GM04503 (cell line): Measurements from ENCODE around the gene F7.

Experiments
- DNase-seq: peaks from one replicate; pipeline ENCODE4 v3.0.0-alpha.2; 2012; ENCODE audit warnings: low read depth

The F7 gene

DNA sequence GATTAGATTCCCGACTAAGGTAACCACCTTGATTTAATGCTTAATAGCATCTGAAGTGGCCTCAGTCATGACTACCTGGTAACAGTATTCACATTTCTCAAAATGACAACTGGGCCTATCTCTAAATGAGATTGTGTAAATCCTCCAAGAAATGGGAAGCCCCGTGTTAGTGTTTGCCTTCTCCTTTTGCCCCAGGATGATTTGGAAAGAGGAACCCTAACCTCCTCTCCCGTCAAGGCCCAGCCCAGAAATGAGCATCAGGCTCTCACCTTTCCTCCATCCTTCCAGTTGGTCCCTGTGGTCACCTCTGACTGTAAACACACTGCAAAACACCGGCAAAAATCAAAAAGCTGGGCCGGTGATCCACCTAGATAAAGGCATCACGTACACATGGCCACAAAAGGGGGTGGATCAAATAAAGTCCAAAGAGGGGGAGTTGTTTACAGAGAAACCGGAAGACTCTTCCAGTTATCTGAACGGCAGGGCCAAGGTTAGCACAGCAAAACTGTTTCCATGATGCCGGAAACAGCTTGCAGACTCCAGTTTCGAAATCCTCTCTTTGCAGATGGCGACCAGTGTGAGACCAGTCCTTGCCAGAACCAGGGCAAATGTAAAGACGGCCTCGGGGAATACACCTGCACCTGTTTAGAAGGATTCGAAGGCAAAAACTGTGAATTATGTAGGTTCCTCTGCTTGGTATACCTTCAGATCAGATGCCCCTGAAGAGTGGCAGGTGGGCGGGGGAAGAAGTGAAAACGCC, 33.4 kb downstream of the F7 start:
- no peak for DNase-seq

DNA sequence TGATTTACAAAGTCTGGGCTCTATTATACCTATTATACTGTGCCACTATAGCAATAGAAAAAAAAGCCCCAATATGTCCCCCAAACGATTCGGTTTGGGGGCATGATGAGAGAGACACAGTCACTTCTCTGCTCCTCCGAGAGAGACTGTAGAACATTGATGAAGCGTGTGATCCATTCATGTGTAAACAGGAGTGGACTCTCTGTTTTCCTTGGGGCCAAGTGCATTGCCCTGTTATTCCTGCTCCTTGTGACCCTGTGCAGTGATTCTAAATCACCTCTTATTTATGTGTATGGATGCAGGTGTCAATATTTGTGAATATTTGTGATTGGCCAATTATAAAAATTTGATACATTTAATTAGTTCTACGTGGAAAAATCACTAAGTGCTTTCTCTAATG, 34.0 kb downstream of the F7 start:
- no peak for DNase-seq

DNA sequence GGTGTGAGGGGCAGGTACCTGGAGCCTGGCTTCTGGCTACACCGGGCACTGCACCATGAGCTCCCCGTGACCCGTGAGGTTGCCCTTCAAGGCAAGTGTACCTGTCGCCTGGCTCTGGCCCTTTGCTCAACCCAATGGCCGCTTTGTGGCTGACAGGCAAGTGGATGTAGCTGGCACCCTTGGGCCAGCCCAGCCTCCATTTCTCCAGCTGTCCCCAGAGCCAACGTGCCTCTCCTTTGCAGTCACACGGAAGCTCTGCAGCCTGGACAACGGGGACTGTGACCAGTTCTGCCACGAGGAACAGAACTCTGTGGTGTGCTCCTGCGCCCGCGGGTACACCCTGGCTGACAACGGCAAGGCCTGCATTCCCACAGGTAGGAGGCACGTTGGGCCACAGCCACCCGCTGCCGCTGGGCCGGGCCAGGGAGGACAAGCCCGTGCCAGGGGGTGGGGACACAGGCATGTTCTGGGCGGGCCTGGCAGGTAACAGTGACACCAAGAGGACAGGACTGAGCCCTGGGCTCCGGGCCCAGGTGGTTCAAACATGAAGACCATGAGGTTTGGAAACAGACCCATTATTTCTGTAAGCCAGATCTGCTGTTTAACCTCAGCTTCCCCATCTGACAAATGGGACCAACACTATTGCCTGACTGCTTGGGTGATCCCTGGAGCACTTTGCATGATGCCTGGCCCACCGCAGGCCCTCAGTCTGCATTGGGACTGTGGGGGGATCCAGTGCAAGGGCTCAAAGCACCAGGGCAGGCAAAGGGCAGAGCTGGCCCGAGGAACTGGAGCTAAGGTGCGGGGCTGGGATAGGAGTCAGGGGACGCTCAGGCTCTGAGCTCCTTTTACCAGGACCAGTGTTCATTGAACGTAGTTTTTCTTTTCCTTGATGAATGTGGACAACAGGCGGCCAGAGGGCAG, 35.3 kb downstream of the F7 start:
- DNase-seq: no peak

DNA sequence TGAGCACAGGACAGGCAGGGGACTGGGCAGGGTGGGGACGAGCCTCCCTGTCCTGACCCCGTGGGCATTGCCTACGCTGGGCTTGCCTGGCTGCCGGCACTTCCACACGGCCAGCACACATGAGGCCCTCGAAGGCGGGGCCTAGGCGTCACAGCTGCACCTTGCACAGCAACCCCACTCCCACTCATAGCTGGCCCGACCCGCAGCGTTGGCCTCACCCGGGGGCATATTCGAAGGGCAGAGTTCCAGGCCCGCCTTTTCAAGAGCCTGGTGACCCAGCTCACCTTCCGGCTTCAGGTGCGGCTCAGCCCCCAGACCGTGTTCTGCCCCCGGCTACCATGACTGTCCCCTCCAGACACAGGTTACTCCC, 36.0 kb downstream of the F7 start:
- DNase-seq: no peak

DNA sequence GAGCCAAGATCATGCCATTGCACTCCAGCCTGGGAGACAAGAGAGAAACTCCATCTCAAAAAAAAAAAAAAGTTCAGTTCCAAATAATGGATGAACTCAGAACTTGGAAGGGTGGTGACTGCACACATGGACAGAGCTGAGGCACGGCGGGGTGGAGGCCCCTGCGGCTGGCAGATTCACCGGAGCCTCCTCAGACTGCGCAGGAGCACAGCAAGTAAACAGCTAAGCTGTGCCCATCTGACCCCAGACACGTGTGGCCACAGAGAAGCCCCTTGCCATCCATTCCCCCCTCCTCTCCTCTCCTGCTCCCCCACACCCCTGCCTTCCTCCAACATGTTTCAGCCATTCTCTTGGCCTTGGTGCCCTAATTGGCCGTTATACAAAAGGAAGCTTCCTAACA, 37.3 kb downstream of the F7 start:
- DNase-seq: no peak

DNA sequence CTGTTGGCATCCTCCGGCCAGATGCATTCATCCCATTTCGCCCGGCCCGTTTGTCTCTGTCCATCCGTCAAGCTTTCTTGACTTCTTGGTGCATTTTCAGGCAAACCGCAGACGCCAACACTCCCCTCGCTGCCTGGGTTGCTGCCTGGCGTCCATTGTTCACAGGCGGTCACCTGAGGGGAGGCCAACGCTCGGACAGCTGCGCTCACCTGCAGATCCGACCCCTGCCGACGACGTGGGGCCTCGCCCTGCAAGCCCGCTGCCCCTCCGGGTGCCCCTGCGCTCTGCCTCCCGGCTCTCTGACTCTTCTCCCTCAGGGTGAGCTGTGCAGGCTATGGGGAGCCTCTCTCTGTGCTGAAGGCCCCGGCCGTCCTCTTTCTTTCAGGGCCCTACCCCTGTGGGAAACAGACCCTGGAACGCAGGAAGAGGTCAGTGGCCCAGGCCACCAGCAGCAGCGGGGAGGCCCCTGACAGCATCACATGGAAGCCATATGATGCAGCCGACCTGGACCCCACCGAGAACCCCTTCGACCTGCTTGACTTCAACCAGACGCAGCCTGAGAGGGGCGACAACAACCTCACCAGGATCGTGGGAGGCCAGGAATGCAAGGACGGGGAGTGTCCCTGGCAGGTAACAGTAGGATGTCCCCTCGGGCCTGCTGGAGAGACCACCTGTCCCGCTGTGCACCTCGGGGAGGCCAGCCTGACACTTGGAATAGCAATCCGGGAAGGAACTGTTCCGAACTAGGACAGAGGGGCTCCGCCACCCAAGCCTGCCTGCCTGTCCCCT, 38.1 kb downstream of the F7 start:
- DNase-seq: no peak

DNA sequence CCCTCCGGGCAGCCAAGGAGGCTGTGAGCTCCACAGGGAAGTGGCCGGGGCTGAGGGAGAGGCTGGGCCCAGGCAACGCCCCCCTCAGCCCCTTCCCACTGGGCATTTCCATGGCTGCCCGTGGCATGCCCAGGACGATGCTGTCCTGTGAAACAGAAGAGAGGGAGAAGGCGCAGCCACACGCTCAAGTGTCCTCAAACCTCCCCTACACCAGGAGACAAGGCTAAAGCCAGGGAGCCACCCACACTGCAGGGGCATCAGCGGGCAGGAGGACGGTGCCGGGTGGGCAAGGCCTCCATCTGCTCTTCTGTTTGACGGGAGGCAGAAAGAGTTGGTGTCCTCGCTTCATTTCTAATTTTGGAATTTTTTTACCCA, 38.7 kb downstream of the F7 start:
- no peak for DNase-seq

DNA sequence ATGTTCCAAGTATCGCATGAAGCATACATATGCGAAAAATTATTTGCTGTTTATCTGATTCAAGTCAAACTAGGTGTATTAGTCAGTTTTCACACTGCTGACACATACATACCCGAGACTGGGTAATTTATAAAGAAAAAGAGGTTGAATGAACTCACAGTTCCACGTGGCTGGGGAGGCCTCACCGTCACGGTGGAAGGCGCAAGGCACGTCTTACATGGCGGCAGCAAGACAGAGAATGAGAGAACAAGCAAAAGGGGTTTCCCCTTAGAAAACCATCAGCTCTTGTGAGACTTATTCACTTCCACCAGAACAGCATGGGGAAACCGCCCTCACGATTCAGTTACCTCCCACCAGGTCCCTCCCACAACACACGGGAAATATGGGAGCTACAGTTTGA, 39.9 kb downstream of the F7 start:
- no peak for DNase-seq

DNA sequence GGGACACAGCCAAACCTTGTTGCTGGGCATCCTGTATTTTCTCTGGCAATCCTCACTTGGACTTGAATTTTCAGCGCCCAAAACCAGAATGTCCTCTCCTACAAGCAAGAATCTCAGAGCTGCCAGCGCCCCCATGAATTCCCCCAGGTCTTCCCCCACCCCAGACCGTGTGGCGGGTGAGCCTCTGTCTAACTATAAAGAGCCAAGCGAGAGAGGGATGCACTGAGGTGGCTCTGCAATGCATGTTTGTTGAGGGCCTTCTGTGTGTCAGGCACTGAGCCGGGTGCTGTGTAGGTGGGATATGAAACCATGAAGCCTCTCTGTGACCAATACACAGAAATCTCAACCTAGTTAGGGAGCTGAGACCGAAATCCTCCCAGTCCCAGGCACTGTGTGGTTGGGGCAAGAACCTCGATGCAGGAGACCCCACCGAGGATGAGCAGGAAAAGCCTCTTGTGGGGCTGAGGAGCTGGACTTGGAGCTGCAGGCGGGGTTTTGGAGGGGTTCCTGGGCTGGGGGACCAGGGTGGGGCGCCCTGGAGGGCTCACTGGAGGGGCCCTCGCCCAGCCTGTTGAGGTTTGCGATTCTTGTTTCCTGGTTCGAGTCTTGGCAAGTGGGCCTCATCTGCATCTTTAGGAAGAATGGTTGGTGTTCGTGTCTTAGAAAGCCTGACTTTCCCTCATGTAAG, 40.5 kb downstream of the F7 start:
- no peak for DNase-seq

DNA sequence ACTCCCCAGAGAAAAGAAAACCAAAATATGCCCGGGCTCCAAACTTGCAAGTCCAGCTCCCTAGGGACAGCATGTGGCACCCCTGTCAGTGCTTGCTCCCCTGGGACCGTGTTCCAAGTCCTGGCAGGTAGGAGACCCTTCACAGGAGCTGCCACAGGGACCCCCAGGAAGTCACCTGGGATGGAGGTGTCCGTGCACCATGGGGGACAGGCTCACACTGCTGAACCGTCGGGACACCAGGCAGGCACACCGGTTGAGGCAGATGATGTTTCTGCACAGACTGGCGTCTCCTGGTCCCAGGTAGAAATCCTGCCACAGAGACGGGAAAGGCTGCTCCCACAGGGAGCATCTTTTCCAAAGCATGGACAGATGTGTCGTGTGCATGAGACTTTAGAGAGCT, 41.2 kb downstream of the F7 start:
- no peak for DNase-seq

DNA sequence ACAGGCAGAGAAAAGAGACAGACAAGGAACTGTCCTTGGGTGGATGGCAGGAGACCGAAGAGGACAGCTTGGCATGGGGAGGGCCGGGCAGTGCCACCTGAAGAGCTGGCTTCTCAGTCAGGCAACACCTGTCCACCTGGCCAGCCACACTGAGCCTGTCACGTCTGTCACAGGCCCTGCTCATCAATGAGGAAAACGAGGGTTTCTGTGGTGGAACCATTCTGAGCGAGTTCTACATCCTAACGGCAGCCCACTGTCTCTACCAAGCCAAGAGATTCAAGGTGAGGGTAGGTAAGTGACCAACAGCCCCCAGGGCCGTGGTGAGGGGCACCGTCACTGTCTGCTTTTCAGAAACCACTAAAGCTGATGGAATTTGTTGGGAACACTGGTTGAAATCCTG, 41.6 kb downstream of the F7 start:
- no peak for DNase-seq

DNA sequence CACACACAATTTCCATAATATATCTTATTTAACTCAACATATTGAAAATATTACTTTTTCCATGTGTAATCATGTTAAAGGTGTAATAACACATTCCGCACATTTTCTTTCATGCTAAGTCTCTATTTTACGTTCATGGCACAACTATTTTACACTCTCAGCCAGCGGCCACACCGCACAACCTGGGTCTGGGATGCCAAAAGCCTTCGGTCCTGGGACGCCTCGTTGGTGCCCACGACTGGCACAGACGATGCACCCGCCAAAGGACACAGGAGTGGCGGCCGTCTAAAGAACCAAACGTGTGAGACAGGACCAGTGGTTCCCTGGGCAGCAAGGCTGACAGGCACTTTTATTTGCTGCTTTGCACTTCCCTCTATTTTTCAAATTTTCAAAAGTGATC, 42.8 kb downstream of the F7 start:
- DNase-seq: no peak

DNA sequence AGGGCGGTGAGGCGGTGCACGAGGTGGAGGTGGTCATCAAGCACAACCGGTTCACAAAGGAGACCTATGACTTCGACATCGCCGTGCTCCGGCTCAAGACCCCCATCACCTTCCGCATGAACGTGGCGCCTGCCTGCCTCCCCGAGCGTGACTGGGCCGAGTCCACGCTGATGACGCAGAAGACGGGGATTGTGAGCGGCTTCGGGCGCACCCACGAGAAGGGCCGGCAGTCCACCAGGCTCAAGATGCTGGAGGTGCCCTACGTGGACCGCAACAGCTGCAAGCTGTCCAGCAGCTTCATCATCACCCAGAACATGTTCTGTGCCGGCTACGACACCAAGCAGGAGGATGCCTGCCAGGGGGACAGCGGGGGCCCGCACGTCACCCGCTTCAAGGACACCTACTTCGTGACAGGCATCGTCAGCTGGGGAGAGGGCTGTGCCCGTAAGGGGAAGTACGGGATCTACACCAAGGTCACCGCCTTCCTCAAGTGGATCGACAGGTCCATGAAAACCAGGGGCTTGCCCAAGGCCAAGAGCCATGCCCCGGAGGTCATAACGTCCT, 43.4 kb downstream of the F7 start:
- no peak for DNase-seq

DNA sequence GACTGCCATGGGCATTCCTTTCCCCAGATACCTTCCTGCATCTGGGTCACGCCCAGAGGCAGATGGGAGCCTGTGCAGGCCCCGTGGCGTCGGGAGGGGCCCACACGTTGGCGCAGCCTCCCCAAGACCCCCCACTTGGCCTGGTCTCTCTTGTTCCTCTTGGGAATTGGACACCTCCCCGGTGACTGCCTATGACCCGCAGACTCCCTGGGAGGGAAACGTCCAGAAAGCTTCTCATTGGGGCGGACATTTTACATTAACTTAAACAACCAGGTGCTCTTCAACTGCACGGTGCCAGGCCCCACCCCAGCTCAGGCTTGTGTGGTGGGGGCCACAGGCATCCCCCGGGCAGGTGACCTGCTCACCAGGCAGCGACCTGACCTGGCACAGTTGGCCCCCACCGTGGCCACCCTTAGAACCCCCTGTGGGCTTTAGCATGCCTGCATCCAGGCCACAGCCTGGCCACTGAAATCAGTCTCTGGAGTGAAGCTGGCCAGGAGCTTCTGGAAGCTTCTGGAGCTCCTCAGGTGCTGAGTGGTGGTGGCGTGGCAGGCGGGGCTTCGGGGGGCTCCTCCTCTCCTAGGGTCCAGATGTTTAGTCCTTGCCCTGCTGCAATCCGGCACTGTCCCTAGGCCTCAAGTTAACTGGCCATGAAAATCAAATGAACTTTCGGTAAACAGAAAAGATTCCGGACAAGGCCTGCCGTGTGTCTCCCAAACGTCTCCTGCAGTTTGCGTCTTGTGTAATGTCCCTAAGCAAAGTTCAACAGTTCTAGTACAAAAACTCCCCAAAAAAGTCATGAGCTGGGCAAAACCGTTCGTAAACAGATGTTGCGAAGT, 44.3 kb downstream of the F7 start:
- no peak for DNase-seq

DNA sequence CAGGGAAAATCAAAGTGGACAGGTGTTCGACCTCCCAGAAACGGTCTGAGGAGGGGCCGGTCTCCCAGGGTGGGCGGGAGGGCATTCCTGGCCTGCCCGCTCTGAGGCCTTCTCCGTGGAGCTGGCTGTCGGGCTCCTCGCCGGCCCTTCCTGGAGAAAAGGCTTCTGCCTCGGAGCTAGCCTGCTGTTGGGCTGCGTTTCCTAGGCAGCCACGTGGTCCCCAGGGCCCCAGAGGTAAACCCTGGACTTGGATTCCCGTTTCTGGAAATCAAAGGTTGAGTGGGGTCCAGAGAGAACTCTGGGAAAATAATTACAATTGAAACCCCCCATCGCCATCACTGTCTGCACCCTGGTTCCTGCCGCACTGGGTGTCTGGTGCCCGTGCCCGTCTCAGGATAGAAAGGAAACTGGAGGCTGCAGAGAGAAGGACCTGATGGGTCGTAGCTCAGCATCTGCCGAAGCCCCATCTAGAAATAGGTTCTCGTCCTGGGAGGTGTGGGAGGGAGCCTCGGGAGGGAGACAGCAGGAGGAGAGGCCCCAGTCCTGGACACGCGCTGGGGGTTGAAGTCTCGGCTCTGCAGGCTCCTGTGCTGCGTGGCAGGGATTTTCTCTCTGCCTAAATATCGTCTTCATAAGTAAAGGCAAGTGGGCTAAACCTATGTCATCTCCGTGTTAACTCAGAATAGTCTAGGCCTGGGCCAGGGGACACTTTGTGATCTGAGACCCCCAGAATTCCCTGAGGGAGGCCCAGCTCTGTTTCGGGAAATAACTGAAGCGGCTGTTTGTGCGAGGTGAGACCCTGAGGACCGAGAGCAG, 45.2 kb downstream of the F7 start:
- no peak for DNase-seq

DNA sequence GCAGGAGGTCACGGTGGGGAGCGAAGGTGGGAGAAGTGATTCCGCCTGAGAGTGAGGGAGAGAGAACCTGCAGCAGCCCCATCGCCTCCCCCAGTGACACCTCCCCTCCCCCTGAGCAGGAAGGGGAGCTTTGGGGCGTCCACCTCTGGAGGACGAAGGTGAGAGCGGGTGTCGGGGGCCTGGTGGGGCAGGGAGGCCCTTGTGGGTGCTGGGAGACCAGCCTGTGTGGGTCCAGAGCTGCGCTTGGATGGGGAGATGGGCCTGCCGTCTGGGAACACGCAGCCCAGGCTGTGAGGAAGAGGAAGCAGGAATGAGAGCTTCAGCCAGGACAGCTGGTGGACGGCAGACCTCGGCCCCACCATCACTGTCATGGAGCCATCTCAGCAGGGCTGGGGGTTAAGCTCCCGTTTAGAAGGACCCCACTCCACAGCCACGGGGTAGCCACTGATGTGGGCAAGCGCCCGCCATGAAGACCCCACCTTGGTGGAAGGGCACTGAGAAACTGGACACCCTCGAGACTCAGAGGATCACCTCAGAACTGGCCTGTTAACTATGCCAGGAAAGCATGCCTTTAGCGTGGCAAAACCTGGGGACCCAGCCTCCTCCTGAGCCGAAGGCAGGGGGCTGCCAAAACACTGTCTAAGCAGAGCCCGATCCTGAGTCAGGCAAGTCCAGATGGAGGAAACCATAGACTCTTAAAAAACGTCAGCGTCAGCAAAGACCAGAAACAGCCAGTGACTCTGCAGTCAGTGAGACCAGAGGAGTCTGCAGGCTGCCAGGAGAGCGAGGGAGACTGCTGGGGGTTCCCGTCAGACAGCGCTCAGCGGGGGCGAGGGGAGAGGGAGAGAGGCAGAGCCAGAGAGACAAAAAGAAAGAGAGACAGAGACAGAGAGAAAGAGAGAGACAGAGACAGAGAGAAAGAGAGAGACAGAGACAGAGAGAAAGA, 46.4 kb downstream of the F7 start:
- DNase-seq: peak; percentile 22

DNA sequence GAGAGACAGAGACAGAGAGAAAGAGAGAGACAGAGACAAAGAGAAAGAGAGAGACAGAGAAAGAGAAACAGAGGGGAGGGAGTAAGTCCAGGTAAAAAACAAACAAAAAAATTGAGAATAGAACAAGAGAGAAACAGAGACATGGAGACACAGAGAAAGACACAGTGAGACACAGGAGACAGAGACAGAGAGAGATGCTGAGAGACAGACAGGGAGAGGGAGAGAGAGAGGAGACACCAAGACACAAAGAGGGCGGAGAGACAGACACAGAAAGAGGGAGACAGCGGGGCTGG, 47.0 kb downstream of the F7 start:
- DNase-seq: no peak

DNA sequence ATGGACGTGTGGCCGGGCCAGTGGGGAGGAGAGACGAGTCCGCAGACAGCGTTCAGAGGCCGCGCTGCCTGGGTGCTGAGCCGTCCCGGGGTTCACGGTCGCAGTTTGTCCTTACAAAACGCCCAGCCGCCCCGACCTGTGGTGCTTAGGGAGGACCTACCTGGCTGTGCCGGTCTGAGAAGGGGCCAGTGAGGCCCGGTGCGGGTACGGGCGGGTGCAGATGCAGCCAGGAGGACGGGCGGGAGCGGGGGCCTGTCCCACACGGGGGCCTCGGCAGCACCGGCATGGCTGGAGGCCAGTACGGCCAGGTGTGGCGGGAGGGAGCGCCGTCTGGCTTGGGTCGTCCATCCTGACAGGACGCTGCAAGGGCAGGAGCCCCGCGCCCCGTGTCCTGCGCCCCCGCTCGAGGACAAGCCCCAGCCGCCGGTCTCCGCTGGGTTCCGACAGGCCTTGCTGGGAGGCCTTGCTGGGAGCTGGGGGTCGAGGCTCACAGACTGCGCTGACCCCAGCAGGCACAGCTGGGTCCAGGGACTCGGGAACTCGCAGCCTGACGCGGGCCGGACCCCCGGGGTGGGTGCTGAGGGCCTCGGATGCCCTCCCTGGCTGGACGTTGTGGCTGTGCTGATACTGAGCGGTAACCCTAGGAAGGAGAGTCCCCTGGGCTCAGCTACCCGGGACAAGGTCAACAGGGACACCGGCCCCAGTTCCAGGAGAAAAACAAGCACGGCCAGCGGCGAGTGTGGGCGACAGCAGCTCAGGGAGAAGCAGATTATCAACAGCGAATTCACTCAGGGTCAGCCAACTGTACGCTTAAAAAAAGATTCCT, 47.6 kb downstream of the F7 start:
- DNase-seq: no peak
